Stimulated activated CD8-positive, alpha-beta memory T cell treated with anti-CD3 and anti-CD28 coated beads, Interleukin-7, amount 100 ng/mL, for 48 hours (primary cell): ENCODE measurements around the gene MAML1.

Experiments used
- DNase-seq, 2 donors: peaks; one replicate each; pipeline ENCODE4 v3.0.0-alpha.2; 2020; ENCODE audit warnings: low read depth in 1 of 2; ENCODE audit errors: extremely low read depth in 1 of 2

The MAML1 gene

GRCh38 chr5:179766021-179766725, 33.6 kb downstream of the MAML1 start:
- no peak for DNase-seq

GRCh38 chr5:179766726-179767455, 34.3 kb downstream of the MAML1 start:
- no peak for DNase-seq

- no peak for DNase-seq
These were observed 35.0 kb downstream of the MAML1 start for GRCh38 chr5:179767496-179768100.

- peak in 1 of 2 donors; percentile 29 for DNase-seq
These were observed 35.9 kb downstream of the MAML1 start for GRCh38 chr5:179768326-179769085.

- DNase-seq: no peak
These were observed 36.6 kb downstream of the MAML1 start for GRCh38 chr5:179769271-179769670.

- no peak for DNase-seq
These were observed 37.2 kb downstream of the MAML1 start for GRCh38 chr5:179769796-179770195.

GRCh38 chr5:179771311-179771895, 38.8 kb downstream of the MAML1 start:
- DNase-seq: no peak

GRCh38 chr5:179772351-179772750, 39.7 kb downstream of the MAML1 start:
- no peak for DNase-seq

GRCh38 chr5:179773686-179774040, 41.0 kb downstream of the MAML1 start:
- DNase-seq: no peak

- no peak for DNase-seq
These were observed 41.8 kb downstream of the MAML1 start for GRCh38 chr5:179774442-179774841.

- DNase-seq: no peak
These were observed 43.9 kb downstream of the MAML1 start for GRCh38 chr5:179776411-179776938.

- no peak for DNase-seq
These were observed 44.8 kb downstream of the MAML1 start for GRCh38 chr5:179777456-179777855.

- no peak for DNase-seq
These were observed 45.3 kb downstream of the MAML1 start for GRCh38 chr5:179777909-179778308.

GRCh38 chr5:179778591-179778990, 46.0 kb downstream of the MAML1 start:
- DNase-seq: no peak

- no peak for DNase-seq
These were observed 47.2 kb downstream of the MAML1 start for GRCh38 chr5:179779826-179780225.

- no peak for DNase-seq
These were observed 47.7 kb downstream of the MAML1 start for GRCh38 chr5:179780362-179780761.

- no peak for DNase-seq
These were observed 49.2 kb downstream of the MAML1 start for GRCh38 chr5:179781846-179782245.

- no peak for DNase-seq
These were observed 50.5 kb downstream of the MAML1 start for GRCh38 chr5:179783128-179783527.

- DNase-seq: no peak
These were observed 54.2 kb downstream of the MAML1 start for GRCh38 chr5:179786861-179787260.

- no peak for DNase-seq
These were observed 55.7 kb downstream of the MAML1 start for GRCh38 chr5:179788193-179788854.
